Astrocyte (in vitro differentiated cells and primary cell): ENCODE measurements around the gene SCUBE3. TPM values are rescaled to one million over a fixed set of nuclear protein-coding genes. Genes with fewer than 3 reads are reported as not detected.

Experiments used
- DNase-seq: peaks from one replicate; pipeline ENCODE4 v3.0.0-alpha.2; 2010; ENCODE audit warnings: low read depth
- FAIRE-seq: peaks from 2 replicates; lab custom pipeline; 2011; peaks lifted over from hg19 to GRCh38; lab: Jason Lieb, UNC
- H2AFZ ChIP-seq: 2 replicates; pipeline ENCODE4 v1.6.0; 2012; ENCODE audit warnings: low read depth, low read length, inconsistent platforms
- H3K27ac ChIP-seq: 2 replicates; pipeline ENCODE4 v1.5.1; 2011; ENCODE audit warnings: low read depth, low read length, inconsistent platforms
- H3K27me3 ChIP-seq: 2 replicates; pipeline ENCODE4 v1.6.0; 2011; ENCODE audit warnings: low read length, inconsistent platforms; ENCODE audit not compliant: insufficient read depth
- H3K36me3 ChIP-seq: 2 replicates; pipeline ENCODE4 v1.5.1; 2011; ENCODE audit warnings: low read length, inconsistent platforms; ENCODE audit not compliant: insufficient read depth
- H3K4me1 ChIP-seq: 2 replicates; pipeline ENCODE4 v1.5.1; 2011; ENCODE audit warnings: low read length, inconsistent platforms; ENCODE audit not compliant: insufficient read depth
- H3K4me2 ChIP-seq: 2 replicates; pipeline ENCODE4 v1.6.0; 2012; ENCODE audit warnings: low read length, inconsistent platforms
- H3K4me3 ChIP-seq: 2 replicates; pipeline ENCODE4 v1.5.1; 2011; ENCODE audit warnings: low read depth, mild to moderate bottlenecking, low read length, inconsistent platforms; ENCODE audit not compliant: insufficient read depth
- H3K79me2 ChIP-seq: 2 replicates; pipeline ENCODE4 v1.6.0; 2012; ENCODE audit warnings: mild to moderate bottlenecking, low read length, inconsistent platforms; ENCODE audit not compliant: insufficient read depth
- H3K9ac ChIP-seq: 2 replicates; pipeline ENCODE4 v1.6.0; 2012; ENCODE audit warnings: mild to moderate bottlenecking, low read length, inconsistent platforms
- H3K9me3 ChIP-seq: 2 replicates; pipeline ENCODE4 v1.5.1; 2012; ENCODE audit warnings: low read depth, mild to moderate bottlenecking, low read length, inconsistent platforms; ENCODE audit not compliant: insufficient read depth
- H4K20me1 ChIP-seq: 2 replicates; pipeline ENCODE4 v1.6.0; 2012; ENCODE audit warnings: low read length, inconsistent platforms; ENCODE audit not compliant: insufficient read depth
- H3K27ac Mint-ChIP-seq: one replicate; pipeline ENCODE4 v1.8.0; 2021; ENCODE audit warnings: mild to moderate bottlenecking, mixed read lengths; ENCODE audit not compliant: unreplicated experiment
- H3K27me3 Mint-ChIP-seq: one replicate; pipeline ENCODE4 v1.8.0; 2021; ENCODE audit warnings: low read depth, mixed read lengths; ENCODE audit not compliant: unreplicated experiment
- H3K36me3 Mint-ChIP-seq: one replicate; pipeline ENCODE4 v1.8.0; 2021; ENCODE audit warnings: low read depth, mixed read lengths; ENCODE audit not compliant: unreplicated experiment
- H3K4me1 Mint-ChIP-seq: one replicate; pipeline ENCODE4 v1.8.0; 2021; ENCODE audit warnings: low read depth, mixed read lengths; ENCODE audit not compliant: unreplicated experiment
- H3K4me3 Mint-ChIP-seq: one replicate; pipeline ENCODE4 v1.8.0; 2021; ENCODE audit warnings: mild to moderate bottlenecking, moderate library complexity, mixed read lengths; ENCODE audit not compliant: unreplicated experiment
- H3K9me3 Mint-ChIP-seq: one replicate; pipeline ENCODE4 v1.8.0; 2021; ENCODE audit warnings: mild to moderate bottlenecking, mixed read lengths; ENCODE audit not compliant: unreplicated experiment
- CTCF ChIP-seq: IDR thresholded peaks from 2 replicates; pipeline ENCODE4 v1.5.1; 2011; ENCODE audit warnings: low read depth, mild to moderate bottlenecking, inconsistent platforms, low read length, moderate library complexity; ENCODE audit not compliant: insufficient read depth
- EZH2 ChIP-seq: IDR thresholded peaks from 2 replicates; pipeline ENCODE4 v1.6.1; 2012; ENCODE audit warnings: mild to moderate bottlenecking, low read length, inconsistent platforms; ENCODE audit not compliant: insufficient read depth
- total RNA-seq: library from RNA; stranded (reverse); gene quantifications from 2 replicates; pipeline ENCODE4 v1.2.1, GENCODE V29; 2021

SCUBE3 gene
- total RNA-seq, 1 donor from 2014 or later: 10.1 TPM

- H3K27ac Mint-ChIP-seq: no peak overlapping the region
- TF ChIP-seq CTCF: no peak
- no peak for TF ChIP-seq EZH2
- H3K36me3 Mint-ChIP-seq: peaks cover 31% of the 10 kb centered on the region
- Histone ChIP-seq H3K79me2 (no peaks in the 10 kb centered on the region), H3K9me3 (no peaks in the 10 kb centered on the region), H4K20me1 (peaks cover 11% of the 10 kb centered on the region), H3K27me3 (no peaks in the 10 kb centered on the region), H3K4me3 (no peak overlapping the region), H3K9ac (no peak overlapping the region), H3K4me2 (no peak overlapping the region), H2AFZ (no peak overlapping the region), H3K27ac (no peak overlapping the region), H3K36me3 (no peaks in the 10 kb centered on the region), H3K4me1 (no peaks in the 10 kb centered on the region)
- DNase-seq (no peak), FAIRE-seq (no peak)
- peaks cover 19% of the 10 kb centered on the region for H3K9me3 Mint-ChIP-seq
- H3K4me1 Mint-ChIP-seq: peaks cover 7% of the 10 kb centered on the region
- no peak overlapping the region for H3K4me3 Mint-ChIP-seq
- H3K27me3 Mint-ChIP-seq: no peaks in the 10 kb centered on the region
Observed at GRCh38 chr6:35231563-35231962, 17.8 kb downstream of the SCUBE3 start.

GRCh38 chr6:35234901-35235300 is 21.1 kb downstream of the SCUBE3 start:
- peaks cover 23% of the 10 kb centered on the region for H3K4me1 Mint-ChIP-seq
- FAIRE-seq: no peak

More at GRCh38 chr6:35234901-35235300, 21.1 kb downstream of the SCUBE3 start:
- Histone ChIP-seq H3K4me3 (no peak overlapping the region), H3K9me3 (no peaks in the 10 kb centered on the region), H2AFZ (no peak overlapping the region), H3K27me3 (no peaks in the 10 kb centered on the region), H3K4me1 (no peaks in the 10 kb centered on the region), H3K27ac (no peak overlapping the region), H3K36me3 (no peaks in the 10 kb centered on the region), H4K20me1 (peaks cover 33% of the 10 kb centered on the region), H3K4me2 (no peak overlapping the region), H3K79me2 (no peaks in the 10 kb centered on the region), H3K9ac (no peak overlapping the region)
- peaks cover 19% of the 10 kb centered on the region for H3K9me3 Mint-ChIP-seq
- DNase-seq: no peak
- H3K36me3 Mint-ChIP-seq: peaks cover 32% of the 10 kb centered on the region
- TF ChIP-seq EZH2 (no peak), CTCF (no peak)
- no peaks in the 10 kb centered on the region for H3K27me3 Mint-ChIP-seq
- no peak overlapping the region for H3K27ac Mint-ChIP-seq
- H3K4me3 Mint-ChIP-seq: no peak overlapping the region
